Heart left ventricle (tissue), 13 donors: Measurements from ENCODE around the gene SMPD3.

Experiments used
- POLR2A ChIP-seq, 2 donors: fragments of 450-650 bp; IDR thresholded peaks; one replicate each; pipeline ENCODE4 v1.6.1; 2017; ENCODE audit warnings: antibody characterized with exemption in 2 of 2, mild to moderate bottlenecking in 2 of 2, moderate library complexity in 2 of 2
- TF ChIP-seq, protein P1 (sequence below), 12 donors: fragments of 200-600 bp; sonication (generic) in 4 of 12; IDR thresholded peaks; one replicate each; pipeline versions ENCODE4 v1.5.0 to v1.8.0; 2018 to 2022; ENCODE audit warnings: antibody characterized with exemption in 12 of 12, mild to moderate bottlenecking in 5 of 12
- donor health status: ischemic (EF 13 %, LVEDD 7.1; RV severe dilation, severe dysfunction).
- donor health status: DM: no; HTN: yes; CAD: no.
- donor health status: DM: no; HTN: no; CAD: no.
- donor health status: ischemic (EF 25% LVEDD 6.9; RV normal size, moderate dysfunction).
- donor health status: ischemic (EF 25% LVEDD 5.7; RV mildly dilated, moderate dysfunction).
- donor health status: ischemic (EF 35%, LVEDD 5.7; RV mildly dilated, moderate dysfunction).
- donor health status: nonischemic (EF 11% LVEDD 7.7; RV severe dilation, severe dysfunction).
- donor health status: DM: yes; HTN: yes; CAD: no.
- donor health status: PGD.
- donor health status: ischemic (EF 29% LVEDD 5.4; RV normal size, mild dysfunction).
- donor health status: nonischemic (EF 23%, LVEDD 6.1; RV moderate dilation, normal function).

DNA sequence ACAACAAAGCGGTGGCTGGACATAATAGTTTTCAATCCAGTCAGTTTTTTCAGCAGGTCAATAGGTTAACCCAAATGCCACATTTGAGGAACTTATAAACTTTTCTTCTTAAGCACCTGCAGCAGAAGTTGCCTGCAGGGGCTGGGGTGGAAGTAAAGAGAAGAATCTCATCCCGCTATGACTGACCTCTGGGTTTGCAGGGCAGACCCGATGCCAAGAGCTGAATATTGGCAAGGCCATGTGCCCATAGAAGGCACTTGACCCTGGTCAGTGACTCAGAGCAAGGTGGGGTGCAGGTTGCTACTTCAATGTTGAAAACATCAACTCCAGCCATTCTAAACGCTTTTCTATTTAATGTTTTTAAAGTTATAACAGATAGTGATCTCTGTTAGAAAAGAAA lies 17.9 kb upstream of the SMPD3 start:
- TF ChIP-seq, protein P1, sequence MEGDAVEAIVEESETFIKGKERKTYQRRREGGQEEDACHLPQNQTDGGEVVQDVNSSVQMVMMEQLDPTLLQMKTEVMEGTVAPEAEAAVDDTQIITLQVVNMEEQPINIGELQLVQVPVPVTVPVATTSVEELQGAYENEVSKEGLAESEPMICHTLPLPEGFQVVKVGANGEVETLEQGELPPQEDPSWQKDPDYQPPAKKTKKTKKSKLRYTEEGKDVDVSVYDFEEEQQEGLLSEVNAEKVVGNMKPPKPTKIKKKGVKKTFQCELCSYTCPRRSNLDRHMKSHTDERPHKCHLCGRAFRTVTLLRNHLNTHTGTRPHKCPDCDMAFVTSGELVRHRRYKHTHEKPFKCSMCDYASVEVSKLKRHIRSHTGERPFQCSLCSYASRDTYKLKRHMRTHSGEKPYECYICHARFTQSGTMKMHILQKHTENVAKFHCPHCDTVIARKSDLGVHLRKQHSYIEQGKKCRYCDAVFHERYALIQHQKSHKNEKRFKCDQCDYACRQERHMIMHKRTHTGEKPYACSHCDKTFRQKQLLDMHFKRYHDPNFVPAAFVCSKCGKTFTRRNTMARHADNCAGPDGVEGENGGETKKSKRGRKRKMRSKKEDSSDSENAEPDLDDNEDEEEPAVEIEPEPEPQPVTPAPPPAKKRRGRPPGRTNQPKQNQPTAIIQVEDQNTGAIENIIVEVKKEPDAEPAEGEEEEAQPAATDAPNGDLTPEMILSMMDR (IDR thresholded peaks at IDR 0.05) = no peak
- TF ChIP-seq POLR2A (IDR thresholded peaks at IDR 0.05) = no peak
